D721Med (cell line): Measurements from ENCODE around the gene DLST.

Source experiments
- DNase-seq: peaks from one replicate; pipeline ENCODE4 v3.0.0; 2011; ENCODE audit warnings: low spot score; ENCODE audit not compliant: insufficient read length
- FAIRE-seq: peaks from 2 replicates; lab custom pipeline; 2011; peaks lifted over from hg19 to GRCh38; lab: Jason Lieb, UNC
- TF ChIP-seq, protein P1 (sequence below): IDR thresholded peaks from 2 replicates; pipeline ENCODE4 v1.5.1; 2012; ENCODE audit warnings: mild to moderate bottlenecking, control low read depth; ENCODE audit not compliant: insufficient read depth; ENCODE audit errors: missing control alignments

DLST gene

DNA sequence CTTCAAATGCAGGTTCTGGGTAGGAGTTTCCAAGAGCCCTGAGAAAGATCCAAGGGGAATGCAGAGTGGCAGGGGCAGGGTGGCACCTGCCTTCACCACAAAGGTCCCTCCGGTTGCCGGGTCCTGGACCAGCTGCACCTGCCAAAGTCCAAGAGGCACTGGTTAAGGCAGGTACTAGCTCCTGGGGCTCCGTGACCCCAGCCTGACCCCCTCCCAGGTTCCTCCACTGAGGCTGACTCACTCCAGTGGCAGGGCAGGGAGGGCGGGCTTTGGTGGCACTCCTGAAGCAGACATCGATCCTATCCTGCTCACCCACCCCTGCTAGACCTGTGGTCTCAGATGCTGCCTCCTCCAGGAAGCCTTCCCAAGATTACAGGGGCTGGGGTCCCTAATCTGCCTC lies 30.0 kb downstream of the DLST start:
- TF ChIP-seq, protein P1, sequence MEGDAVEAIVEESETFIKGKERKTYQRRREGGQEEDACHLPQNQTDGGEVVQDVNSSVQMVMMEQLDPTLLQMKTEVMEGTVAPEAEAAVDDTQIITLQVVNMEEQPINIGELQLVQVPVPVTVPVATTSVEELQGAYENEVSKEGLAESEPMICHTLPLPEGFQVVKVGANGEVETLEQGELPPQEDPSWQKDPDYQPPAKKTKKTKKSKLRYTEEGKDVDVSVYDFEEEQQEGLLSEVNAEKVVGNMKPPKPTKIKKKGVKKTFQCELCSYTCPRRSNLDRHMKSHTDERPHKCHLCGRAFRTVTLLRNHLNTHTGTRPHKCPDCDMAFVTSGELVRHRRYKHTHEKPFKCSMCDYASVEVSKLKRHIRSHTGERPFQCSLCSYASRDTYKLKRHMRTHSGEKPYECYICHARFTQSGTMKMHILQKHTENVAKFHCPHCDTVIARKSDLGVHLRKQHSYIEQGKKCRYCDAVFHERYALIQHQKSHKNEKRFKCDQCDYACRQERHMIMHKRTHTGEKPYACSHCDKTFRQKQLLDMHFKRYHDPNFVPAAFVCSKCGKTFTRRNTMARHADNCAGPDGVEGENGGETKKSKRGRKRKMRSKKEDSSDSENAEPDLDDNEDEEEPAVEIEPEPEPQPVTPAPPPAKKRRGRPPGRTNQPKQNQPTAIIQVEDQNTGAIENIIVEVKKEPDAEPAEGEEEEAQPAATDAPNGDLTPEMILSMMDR = no peak
- FAIRE-seq (no peak), DNase-seq (no peak)

DNA sequence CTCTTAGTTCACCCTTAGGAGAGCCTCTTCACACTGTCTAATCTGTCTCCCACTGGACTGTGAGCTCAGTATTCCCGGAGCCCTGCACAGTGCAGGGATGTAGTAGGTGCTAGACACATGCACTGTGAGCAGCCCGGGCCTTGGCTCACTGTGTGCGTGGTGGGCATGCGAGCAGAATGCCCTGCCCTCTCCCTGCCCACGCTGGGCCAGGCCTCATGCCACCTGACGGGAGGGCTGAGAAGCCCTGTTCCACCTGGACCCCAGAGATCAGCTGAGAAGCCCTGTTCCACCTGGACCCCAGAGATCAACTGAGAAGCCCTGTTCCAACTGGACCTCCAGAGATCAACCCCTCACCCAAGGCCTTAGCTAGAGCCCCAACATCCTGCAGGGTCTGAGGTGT lies 30.4 kb downstream of the DLST start:
- DNase-seq (no peak), FAIRE-seq (no peak)
- TF ChIP-seq, protein P1 = no peak

DNA sequence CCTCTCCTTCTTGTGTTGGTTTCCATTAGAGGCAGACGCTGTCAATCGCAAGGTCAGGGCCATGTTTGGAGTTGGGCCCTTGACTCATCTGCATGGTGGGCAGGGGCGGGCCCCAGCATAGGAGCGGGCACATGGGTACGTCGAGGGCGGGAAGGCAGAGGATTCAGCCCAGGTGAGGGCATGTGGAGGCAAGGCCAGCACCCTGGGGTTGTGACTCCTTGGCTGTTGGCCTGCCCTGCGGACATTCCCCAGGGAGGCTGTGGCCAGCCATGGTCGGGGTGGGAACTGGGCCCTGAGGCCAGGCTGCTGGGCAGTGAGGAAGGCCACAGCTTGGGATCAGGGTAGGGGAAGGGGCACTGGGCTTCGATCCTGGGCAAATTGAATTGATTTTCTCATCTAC lies 31.1 kb downstream of the DLST start:
- TF ChIP-seq, protein P1 = no peak
- DNase-seq (no peak), FAIRE-seq (no peak)

GRCh38 chr14:74913393-74913910 lies 31.7 kb downstream of the DLST start:
- TF ChIP-seq, protein P1 = no peak
- DNase-seq (no peak), FAIRE-seq (no peak)

GRCh38 chr14:74913986-74914573 lies 32.4 kb downstream of the DLST start:
- no peak for DNase-seq
- no peak for FAIRE-seq
- TF ChIP-seq, protein P1 = peak; percentile 63

GRCh38 chr14:74915426-74915825 lies 33.7 kb downstream of the DLST start:
- TF ChIP-seq, protein P1 = no peak
- DNase-seq (no peak), FAIRE-seq (no peak)

GRCh38 chr14:74915826-74916225 lies 34.1 kb downstream of the DLST start:
- no peak for DNase-seq
- no peak for FAIRE-seq
- TF ChIP-seq, protein P1 = no peak
